ENCODE results near the gene VPS39. TPM values are rescaled to one million over a fixed set of nuclear protein-coding genes. Genes with fewer than 3 reads are reported as not detected.

VPS39 gene
- polyA plus RNA-seq, 4 donors: 54.2 to 87.2 (median 69.1) TPM

- DNase-seq (ENCODE audit: low read depth in 4 of 4, low spot score in 2 of 4): no peak
Observed at GRCh38 chr15:42131826-42132806, 76.0 kb downstream of the VPS39 start.

- DNase-seq (ENCODE audit: low read depth in 4 of 4, low spot score in 2 of 4): no peak
Observed at GRCh38 chr15:42131006-42131405, 77.1 kb downstream of the VPS39 start.

GRCh38 chr15:42130246-42130986 is 77.7 kb downstream of the VPS39 start:
- no peak for DNase-seq (ENCODE audit: low read depth in 4 of 4, low spot score in 2 of 4)

GRCh38 chr15:42129364-42129763 is 78.7 kb downstream of the VPS39 start:
- no peak for DNase-seq (ENCODE audit: low read depth in 4 of 4, low spot score in 2 of 4)

GRCh38 chr15:42128476-42128875 is 79.6 kb downstream of the VPS39 start:
- DNase-seq (ENCODE audit: low read depth in 4 of 4, low spot score in 2 of 4): no peak

- no peak for DNase-seq (ENCODE audit: low read depth in 4 of 4, low spot score in 2 of 4)
Observed at GRCh38 chr15:42123546-42123945, 84.6 kb downstream of the VPS39 start.

- no peak for DNase-seq (ENCODE audit: low read depth in 4 of 4, low spot score in 2 of 4)
Observed at GRCh38 chr15:42121682-42122081, 86.4 kb downstream of the VPS39 start.

- DNase-seq (ENCODE audit: low read depth in 4 of 4, low spot score in 2 of 4): no peak
Observed at GRCh38 chr15:42121021-42121420, 87.1 kb downstream of the VPS39 start.

GRCh38 chr15:42120285-42120684 is 87.8 kb downstream of the VPS39 start:
- DNase-seq (ENCODE audit: low read depth in 4 of 4, low spot score in 2 of 4): no peak

GRCh38 chr15:42119446-42119760 is 88.7 kb downstream of the VPS39 start:
- no peak for DNase-seq (ENCODE audit: low read depth in 4 of 4, low spot score in 2 of 4)

- DNase-seq (ENCODE audit: low read depth in 4 of 4, low spot score in 2 of 4): no peak
Observed at GRCh38 chr15:42118650-42119445, 89.3 kb downstream of the VPS39 start.

GRCh38 chr15:42111924-42112323 is 96.2 kb downstream of the VPS39 start:
- DNase-seq (ENCODE audit: low read depth in 4 of 4, low spot score in 2 of 4): no peak

- no peak for DNase-seq (ENCODE audit: low read depth in 4 of 4, low spot score in 2 of 4)
Observed at GRCh38 chr15:42110367-42110766, 97.7 kb downstream of the VPS39 start.

- DNase-seq (ENCODE audit: low read depth in 4 of 4, low spot score in 2 of 4): no peak
Observed at GRCh38 chr15:42108806-42109205, 99.3 kb downstream of the VPS39 start.

Other genes with a start within 250 kb of the VPS39 start
- 10 to 100 TPM; 16.6 to 18.2 (median 17.1) TPM for gene EHD4, start 235.7 kb downstream of the VPS39 start, polyA plus RNA-seq (ENCODE audit: insufficient read length in 4 of 4)
- under 1 TPM in 1 of 4 donors, not detected in 3; 0.03 TPM for gene PLA2G4E, start 187.3 kb downstream of the VPS39 start, polyA plus RNA-seq (ENCODE audit: insufficient read length in 4 of 4)
- under 1 TPM in 3 of 4 donors, not detected in 1; 0.08 to 0.13 (median 0.08) TPM for gene PLA2G4D, start 113.7 kb downstream of the VPS39 start, polyA plus RNA-seq (ENCODE audit: insufficient read length in 4 of 4)
- gene PLA2G4F, start 51.7 kb downstream of the VPS39 start, polyA plus RNA-seq (ENCODE audit: insufficient read length in 4 of 4): 10 to 100 TPM; 20.2 to 40.9 (median 29.1) TPM
- 10 to 100 TPM; 20.0 to 34.4 (median 28.2) TPM for gene GANC, start 64.9 kb upstream of the VPS39 start, polyA plus RNA-seq (ENCODE audit: insufficient read length in 4 of 4)
- gene TMEM87A, start 65.1 kb upstream of the VPS39 start, polyA plus RNA-seq (ENCODE audit: insufficient read length in 4 of 4): 10 to 100 TPM; 47.7 to 61.0 (median 58.8) TPM
- gene CAPN3, start 151.2 kb upstream of the VPS39 start, polyA plus RNA-seq (ENCODE audit: insufficient read length in 4 of 4): 10 to 100 TPM; 17.2 to 32.5 (median 28.8) TPM